ENCODE measurements around the gene ABI3BP.

GRCh38 chr3:100730524-100730923, 262.7 kb downstream of the ABI3BP start:
- TF ChIP-seq EZH2 (IDR thresholded peaks at IDR 0.05; ENCODE audit: insufficient read depth, poor library complexity, severe bottlenecking), result no peak
- no peak for TF ChIP-seq EZH2phosphoT487 (IDR thresholded peaks at IDR 0.05; ENCODE audit: insufficient read depth, low read depth)

Measured in GM23248 (cell line).